EL (cell line): ENCODE data around the gene NMT1.
A peak's percentile ranks its signal among the peaks of the same experiment; 100 is the strongest.

Experiments
- DNase-seq: peaks from one replicate; pipeline ENCODE4 v3.0.0-alpha.2; 2016

Gene NMT1

DNA sequence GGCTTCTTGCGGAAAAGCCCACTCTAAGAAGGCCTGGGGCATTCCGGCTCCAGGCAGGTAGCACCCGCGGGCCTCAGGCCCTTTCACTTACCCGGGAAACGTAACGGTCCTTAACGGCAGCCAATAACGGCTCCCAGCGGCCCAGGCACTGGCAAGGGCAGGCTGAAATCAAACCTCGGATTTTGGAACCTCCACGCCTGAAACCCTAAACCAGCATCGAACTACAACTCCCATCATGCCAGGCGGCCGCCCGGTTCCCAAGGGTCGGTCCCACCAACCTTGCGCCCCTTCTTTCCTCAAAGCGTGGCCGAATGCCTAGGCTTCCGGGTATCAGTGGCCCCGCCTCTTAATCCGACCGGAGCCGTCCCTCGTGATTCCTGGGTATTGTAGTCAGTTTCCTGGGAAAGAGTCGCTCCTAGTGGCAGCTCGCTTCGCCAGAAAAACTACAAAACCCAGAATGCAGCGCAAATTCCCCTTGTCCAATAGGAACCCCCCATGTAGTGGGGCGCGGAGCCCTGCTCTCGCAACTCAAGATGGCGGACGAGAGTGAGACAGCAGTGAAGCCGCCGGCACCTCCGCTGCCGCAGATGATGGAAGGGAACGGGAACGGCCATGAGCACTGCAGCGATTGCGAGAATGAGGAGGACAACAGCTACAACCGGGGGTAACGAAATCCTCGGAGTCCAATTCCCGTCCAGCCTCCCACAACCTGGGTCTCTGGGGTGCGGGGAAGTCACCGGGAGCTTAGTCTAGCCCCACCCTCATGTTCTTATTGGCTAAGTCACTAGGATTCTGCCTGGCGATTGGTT lies at the start of gene NMT1:
Gene NMT1, plus strand, starts transcription at position 521 of the 809 bp plus-strand sequence. Its CDS starts 13 bp downstream, at position 534.
- DNase-seq, result peak; percentile 100

DNA sequence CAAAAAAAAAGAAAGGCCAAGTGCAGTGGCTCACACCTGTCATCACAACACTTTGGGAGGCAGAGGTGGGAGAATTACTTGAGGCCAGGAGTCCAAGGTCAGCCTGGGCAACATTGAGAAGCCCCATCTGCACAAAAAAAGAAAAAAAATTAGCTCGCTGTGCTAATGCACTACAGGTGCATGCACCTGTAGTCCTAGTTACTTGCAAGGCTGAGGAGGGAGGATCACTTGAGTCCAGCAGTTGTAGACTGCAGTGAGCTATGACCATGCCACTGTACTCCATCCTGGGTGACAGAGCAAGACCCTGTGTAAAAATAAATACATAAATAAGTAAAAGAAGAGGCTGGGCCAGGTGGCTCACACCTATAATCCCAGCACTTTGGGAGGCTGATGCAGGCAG lies 49.4 kb upstream of the NMT1 start:
- DNase-seq, result no peak

DNA sequence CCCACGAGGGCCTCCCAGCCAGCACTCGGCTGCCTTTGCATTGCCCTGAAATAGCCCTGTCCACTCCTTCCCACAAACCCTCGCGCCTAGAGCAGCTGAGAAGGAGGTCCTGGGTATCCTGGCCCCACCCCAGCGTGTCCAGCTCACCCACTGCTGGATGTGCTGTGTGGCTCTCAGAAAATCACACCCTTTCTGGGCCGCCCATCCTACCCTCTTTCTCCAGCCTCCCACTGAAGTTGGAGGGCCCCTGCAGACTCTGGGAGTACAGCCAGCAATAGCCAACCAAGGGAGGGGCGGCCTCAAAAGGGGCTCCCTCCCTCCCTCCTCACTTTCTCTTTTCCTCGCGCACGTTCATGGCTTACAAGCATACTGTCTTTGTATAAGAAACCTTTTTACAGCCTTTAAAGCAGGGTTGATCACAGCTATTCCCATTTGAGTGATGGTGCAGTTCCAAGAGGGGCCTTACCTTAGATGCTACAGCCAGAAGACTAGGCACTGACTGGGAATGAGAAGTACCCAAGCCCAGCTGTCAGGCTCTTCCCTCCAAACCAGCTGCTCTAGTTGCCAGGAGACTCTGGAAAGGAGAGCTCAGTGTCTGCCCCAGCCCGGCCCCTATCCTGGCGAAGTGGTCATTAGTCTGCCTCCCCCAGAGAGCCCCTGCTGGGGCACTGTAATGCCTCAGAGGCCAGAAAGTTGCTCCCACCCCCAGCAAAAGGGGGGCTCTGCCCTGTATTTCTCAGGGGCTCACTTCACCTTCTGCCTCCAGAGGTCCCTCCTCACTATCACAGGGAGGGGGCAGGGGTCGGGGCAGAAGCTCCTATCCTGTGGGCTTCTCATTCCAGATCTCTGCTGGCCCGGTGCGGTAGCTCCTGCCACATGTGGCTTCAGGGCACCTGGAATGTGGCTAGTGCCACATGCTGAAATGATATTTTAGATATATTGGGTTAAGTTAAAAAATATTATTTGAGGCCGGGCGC lies 47.8 kb upstream of the NMT1 start:
- DNase-seq, result no peak

DNA sequence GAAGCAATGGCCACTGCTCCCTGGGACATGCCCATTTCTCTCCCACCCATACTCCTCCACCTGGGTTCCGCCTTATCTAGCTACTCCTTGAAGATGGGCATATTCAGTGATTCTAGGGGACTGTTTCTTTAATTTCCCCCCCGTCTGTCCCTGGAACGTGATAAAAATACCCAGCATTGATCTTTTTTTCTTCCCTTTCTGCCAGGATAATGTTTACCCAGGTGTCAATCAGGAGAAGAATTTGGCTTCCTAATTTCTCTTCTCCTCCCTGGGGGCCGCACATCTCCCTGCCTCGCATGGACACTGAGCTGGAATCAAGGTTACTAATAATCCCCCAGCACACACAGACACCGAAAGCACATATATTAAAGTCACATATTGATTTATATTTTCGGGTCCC lies 44.9 kb upstream of the NMT1 start:
- no peak for DNase-seq

DNA sequence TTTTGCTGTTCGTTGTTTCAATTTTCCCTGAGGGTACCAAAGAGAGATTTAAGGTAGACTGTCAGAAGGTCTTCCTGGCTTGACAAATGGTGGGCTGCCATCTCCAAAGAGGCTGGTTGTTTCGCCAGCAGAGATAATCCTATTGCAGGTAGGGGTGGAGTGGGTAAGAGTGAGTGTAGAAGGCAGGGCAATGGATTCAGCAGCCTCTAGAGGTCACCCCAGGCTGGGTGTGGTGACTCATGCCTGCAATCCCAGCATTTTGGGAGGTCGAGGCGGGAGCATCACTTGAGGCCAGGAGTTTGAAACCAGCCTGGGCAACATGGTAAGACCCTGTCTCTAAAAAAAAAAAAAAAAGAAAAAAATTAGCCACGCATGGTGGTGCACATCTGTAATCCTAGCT lies 44.3 kb upstream of the NMT1 start:
- DNase-seq, result peak; percentile 29

DNA sequence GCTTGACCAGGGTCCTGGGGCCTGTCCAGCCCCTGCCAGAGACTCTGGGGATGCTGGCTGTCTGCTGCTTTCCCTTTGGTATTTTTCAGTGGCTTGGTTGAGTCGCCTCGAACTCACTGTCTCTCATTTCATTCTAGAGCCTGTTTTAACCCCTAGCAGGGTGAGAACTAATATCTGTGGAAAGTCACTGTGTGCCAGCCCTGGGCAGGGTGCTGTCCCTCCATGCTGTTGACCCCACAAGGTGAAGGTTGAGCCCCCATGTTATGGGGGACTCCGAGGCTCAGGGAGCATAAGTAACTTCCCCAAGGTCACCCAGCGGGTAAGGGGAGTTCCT lies 42.6 kb upstream of the NMT1 start:
- DNase-seq, result no peak

DNA sequence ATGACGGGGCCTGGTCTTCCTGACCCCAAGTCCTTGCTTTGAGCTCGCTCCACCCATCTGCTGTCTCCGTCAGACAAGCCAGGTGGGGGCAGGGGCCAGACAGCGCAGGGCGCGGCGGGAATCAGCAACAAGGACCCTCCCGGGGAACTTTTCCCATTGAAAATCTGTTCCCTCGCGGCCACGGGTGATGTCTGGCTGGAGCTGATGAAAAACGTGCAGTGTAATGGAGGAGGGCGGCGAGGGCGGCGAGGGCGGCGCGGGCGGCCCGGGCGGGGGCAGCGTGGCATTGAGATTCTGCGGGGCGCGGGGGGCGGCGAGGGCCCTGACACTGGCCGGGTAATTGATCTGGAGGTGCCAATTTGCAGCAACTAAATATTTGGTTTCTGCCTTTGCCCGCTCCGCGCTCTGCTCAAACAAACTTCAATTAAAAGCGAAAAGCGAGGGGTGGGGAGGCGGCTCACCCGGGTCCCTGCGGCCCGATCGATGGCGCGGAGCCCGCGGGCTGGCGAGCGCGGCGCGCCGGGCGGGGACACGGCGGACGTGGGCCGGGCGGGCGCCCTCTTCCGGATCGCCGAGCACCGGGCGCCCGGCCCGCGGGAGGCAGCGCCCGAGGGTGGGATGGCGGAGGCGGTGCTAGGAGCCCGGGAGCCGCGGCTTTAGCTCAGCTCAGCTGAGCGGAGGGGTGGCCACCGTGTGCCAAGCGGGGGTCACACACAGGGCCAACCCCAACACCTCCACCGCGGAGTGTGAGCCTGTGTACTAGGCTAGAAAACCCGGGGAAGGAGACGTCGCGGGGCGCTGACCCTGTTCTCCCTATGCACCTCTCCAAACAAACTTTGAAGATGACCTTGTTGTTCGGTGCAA lies 42.0 kb upstream of the NMT1 start:
- DNase-seq, result peak; percentile 67

DNA sequence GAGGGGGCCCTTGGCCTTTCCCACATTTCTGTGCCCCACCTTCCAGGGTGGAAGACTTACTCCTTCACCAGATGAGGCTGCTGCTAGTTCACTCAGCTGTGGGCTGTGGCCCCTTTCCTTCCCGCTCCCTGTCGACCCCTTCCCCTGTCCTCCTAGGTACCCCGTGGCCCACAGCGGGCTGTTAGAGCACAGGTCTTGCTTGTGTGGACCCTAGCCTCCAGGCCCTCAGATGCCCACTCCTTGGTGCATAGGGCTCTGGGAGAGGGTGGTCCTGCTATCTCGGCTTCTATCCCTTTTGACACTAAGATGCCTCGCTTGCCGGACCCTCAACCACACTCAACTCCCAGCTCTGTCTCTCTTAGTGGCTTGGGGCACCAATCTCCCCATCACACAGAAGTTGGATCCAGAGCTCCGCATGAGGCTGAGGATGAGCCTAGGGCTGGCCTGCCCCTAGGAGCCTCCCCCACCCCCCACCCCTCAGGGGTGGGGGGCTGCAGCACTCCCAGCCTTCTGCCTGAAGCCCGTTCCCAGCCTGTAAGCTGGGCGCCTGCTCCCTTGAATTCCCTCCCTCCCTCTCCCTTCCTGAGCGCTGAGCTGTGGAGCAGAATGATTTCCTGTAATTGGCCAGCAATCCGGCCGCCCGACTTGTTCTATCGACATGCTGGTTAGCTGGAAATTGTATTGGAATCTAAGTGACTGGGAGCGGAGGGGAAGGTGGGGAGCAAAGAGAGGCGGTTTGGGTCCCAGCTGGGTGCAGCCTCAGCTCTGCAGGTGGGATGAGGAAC lies 40.6 kb upstream of the NMT1 start:
- no peak for DNase-seq

DNA sequence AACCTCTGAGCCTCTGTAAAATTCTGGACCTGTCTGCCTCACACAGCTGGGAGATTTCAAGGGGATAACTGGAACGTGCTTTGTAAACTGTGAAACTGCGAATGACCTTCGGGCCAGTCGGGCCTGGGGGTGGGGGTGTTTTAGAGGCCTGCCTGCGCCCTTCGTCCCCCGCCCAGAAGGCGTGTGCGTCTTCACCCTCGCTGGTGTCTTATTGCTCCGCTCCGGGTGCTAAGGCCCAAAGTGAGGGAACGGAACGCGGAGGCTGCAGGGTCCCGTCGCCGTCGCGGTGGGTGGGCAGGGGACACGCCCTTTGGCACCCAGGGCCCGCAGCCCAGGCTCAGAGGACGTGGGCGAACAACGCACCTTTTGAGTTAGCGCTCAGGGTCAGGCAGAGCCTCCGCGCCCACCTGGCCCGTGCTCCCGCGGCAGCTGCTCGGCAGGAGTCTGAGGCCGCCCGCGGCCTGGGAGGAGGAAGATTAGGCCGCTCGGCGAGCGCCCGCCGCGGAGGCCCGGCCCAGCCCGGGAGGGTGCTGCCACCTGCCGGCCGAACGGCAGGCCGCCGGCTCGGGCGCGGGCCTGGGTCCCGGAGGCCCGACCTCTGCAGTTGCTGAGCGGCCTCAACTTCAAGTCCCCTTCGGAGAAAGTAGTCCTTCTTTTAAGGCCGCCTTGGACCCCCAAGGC lies 39.4 kb upstream of the NMT1 start:
- DNase-seq, result peak; percentile 55

DNA sequence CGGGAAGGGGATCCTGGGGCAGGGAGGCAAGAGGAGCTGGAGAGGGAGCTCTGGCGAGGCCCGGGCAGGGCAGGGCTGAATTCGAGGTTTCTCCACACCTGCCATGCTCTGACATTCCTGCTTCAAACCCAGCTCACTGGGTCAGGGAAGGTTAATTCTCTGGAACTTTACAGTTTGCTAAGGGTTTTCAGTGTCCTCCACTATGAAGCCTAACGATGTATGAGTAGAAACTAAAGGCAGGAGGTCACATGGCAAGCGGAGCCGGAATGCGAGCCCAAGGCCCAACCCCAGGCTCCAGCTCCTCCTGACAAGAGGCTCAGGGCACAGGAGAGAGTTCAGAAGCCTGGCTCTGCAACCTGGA lies 38.8 kb upstream of the NMT1 start:
- no peak for DNase-seq

DNA sequence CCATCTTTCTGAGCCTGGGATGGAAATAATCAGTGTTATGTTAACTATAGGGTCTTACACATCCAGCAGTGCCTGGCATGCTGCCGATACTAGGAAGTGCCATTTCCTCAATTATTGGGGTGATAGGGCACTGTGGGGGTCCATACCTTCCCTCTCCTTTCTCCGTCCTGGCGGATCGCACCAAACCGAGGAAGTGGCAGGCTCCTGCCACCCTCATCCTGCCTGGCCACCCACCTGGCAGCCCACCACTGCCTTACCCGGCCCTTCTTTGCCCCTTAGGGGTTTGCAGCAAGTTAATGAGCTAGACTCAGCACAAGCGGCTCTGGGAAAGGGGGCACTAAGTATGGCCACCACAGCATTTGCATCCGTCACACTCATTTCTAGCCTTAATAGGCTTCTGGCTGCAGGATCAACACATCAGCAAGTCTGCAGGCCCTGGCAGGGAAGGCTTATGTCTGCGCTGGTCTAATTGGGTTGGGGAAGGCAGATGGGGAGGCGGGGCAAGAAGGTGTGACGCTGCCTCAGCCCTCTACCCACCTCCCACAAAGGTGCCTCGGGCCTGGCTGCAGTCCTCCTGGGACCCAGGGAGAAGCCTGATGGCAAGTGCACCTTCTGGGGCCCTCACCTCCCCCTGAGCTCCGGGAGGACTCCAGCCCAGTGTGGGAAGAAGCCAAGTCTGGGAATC lies 38.3 kb upstream of the NMT1 start:
- DNase-seq, result no peak

DNA sequence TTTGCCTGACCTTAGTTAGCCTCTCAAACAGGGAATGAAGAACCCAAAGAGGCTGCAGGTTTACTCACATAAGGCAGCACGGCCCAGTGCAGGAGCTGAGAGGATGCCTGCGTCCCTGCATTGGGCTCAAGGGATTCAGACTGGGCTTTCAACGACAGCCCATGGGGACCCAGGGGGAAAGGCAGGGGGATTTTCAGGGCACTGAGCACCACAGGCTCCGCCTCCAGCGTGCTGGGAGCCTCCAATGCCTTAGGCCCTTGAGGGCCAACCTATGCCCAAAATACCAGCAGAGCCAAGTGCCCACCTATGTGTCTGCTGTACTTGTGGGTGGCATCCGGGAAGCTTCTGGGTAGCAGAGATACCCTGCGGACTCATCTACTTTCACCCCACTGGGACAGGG lies 32.0 kb upstream of the NMT1 start:
- DNase-seq, result no peak

DNA sequence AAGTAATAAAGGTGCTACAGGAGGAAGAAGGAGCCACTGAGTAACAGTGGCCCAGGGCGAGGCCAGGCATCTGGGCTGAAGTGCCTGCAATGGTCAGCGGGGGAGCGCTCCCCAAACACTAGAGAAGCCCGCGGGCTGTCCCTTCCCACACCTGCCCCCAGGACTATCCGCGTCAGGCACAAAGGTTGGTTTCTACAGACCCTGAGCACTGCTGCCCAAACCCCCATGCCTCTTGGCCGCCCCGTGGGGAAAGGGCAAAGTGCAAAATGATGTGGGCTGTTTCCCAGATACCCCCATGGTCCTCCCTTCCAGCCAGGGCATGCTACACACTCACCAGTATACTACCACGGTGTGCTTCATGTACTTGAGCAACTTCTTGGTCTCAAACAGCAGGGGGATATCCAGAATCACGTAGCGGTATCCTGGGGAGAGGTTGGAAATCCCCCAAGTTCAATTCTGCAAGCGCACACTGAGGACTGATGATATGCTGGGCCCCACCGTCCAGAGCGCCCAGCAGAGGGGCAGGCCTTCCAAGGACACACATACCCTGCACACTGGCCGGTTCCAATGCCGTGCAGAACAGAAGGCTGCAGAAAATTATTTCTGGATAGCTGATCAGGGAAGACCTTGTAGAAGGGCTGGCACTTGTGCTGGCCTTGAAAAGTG lies 31.2 kb upstream of the NMT1 start:
- no peak for DNase-seq

DNA sequence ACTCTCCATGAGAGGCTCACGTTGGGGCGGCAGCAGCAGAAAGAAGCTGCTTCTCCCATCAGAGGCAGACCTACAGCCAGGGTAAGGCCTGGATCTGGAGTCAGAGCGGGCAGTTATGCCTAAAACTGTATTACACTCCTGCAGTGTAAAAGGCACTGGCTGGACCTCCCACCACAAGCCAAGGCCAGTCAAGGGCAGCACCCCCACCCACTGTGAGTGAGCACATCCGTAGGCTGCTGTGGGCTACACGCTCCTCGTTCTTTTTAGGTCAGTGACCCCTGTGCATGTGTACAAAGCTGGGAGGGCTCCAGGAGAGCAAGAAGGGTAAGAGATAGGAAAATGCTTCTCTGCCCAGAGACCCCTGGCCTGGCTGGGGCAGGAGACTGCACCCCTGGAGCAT lies 30.4 kb upstream of the NMT1 start:
- no peak for DNase-seq

DNA sequence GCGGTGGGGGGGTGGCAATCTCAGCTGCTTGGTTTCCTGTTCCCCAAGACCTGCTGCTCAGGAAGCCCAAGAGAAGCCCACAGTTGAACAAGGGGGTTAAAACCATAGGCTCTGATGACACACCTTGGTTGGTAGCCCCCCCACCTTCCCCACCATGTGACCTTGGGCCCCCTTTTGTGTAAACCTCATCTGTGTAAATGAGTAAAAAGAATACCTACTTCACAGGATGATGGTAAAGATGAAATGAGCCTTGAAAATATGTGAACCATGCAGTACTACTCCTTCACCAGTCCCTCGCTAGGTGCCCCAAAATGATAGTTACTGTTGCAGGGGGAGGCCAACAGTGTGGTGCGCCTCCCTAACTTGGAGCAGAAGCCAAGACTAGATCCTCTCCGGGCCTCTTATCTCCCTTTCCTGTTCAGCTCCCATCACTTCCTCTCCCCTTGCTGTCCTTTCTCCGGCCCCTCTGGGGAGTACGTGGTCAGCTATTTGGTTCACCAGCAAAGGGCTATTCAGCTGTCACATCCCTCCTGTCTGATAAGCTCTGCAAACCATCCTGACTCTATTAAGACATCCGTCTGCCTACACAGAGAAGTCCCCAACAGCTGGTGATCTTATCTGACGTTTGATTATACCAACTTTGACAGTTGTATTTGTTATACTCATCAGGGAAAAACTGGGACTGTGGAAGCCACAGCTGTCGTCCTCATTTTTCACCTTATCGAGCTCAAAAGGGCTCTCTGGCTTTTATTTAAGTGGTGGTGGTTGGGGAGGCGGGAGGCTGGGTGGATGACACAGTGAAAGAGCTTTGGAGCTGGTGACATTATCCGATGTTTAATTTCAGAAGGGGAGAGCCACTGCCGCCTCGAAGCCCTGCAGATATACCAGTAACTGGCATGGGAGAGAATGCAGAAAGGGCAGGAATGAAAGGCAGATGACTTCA lies 29.6 kb upstream of the NMT1 start:
- DNase-seq, result no peak

DNA sequence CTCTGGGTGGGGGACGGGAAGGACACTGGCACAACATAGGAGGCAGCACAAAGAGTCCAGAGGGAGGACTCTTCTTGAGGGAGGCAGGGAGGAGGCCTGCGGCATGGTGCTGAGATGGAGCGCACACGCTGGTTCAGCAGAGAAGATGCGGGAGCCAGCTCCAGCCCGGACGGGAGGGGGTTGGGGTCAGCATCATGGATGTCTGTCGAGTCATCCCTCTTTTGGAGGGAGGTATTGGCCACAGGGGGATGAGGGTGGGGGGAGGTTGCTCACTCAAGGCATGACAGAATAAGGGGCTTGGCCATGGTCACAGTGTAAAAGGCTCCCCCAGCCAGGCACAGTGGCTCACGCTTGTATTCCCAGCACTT lies 29.0 kb upstream of the NMT1 start:
- DNase-seq, result no peak

DNA sequence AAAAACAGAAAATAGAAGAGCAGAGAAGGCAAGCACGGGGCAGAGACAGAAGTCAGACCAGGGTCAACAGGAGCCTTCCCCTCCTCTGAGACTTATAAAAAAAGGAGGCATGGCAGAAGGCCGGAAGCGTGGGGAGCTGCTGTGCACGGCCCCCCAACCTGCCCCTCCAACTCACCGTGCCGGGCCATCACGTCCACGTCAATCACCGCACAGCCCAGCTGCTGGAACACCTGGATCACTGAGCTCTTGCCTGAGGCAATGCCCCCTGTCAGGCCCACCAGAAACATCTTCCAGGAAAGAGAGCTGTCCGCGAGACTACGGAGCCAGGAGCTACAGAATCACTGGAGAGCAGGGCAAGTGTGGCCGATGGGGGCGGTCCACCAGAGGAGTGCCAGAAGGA lies 26.5 kb upstream of the NMT1 start:
- DNase-seq, result no peak

DNA sequence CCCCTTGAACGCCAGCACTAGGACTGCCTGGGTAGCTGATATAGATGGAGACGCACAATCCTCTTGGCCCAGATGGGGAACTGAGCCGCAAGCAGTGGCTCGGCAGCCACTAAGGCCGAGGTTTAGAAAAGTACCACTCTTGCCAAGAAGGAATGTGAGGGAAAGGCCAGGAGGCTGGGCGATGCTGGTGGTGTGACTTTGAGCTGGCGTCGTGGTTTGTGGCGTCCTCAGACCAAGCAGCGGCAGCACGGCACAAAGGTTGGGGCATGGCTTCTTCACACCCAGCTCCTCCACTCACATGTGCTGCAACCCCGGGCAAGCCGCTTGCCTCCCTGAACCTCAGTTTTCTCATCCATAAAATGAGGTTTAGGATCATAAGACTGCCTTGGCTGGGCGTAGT lies 25.3 kb upstream of the NMT1 start:
- DNase-seq, result no peak

DNA sequence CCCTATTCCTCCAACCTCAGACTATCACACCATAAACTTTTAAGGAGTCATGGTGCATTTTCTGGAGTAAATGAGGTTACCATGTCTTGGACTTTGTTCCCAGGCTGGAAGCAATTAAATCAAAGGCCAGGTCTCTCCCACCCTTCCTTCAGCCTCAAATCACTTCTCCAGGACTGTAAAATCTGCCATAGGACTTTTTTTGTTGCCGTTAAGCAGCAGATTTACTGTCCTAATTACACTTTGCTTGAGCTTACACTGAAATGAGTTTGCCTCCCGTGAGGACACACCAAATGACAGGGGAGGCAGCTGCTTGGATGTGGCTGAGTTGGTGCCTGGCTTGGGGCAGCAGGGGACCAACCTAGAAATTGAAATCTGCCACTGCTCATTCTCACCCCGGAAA lies 24.4 kb upstream of the NMT1 start:
- no peak for DNase-seq
